Skin epidermis (tissue), 12 donors: ENCODE results near the gene BLOC1S2.

Experiments used
- H3K27ac ChIP-seq, 21 experiments: fragments of 200-600 bp; sonication (generic) in 11 of 21; one replicate each; pipeline ENCODE4 v1.5.0; 2020; ENCODE audit warnings: mild to moderate bottlenecking in 3 of 21, inconsistent platforms in 2 of 21, moderate library complexity in 2 of 21
- H3K4me3 ChIP-seq, 7 experiments: fragments of 200-600 bp; sonication (generic) in 2 of 7; one replicate each; pipeline ENCODE4 v1.5.0; 2020; ENCODE audit warnings: inconsistent platforms in 2 of 7, mild to moderate bottlenecking in 2 of 7, moderate library complexity in 1 of 7

Gene BLOC1S2

DNA sequence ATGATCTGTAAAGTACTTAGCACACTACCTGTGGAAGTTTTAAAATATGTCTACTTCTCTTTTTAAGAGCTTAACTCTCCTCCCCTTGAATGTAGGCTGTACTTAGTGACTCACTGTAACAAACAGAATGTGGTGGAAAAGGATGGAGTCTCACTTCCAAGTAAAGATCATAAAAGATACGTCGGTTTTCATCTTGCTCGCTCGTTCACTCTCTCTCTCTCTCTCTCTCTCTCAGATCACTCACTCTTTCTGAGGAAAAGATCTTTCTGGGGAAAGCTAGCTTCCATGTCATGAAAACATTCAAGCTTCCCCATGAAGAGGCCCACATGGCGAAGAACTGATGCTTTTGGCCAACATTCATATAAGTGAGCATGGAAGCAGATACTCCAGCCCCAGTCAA, 62.6 kb downstream of the BLOC1S2 start:
- Histone ChIP-seq H3K4me3 (no peak overlapping the region), H3K27ac (no peak overlapping the region)
